Fibroblast of mammary gland (primary cell): ENCODE measurements around the gene MARCOL.

Source experiments
- DNase-seq: peaks from one replicate; pipeline ENCODE4 v3.0.0-alpha.2; 2010; ENCODE audit warnings: low read depth
- H3K4me3 ChIP-seq: 2 replicates; pipeline ENCODE4 v1.5.1; 2011; ENCODE audit warnings: low read depth, mild to moderate bottlenecking, low read length, moderate library complexity; ENCODE audit not compliant: control insufficient read depth
- CTCF ChIP-seq: conservative IDR thresholded peaks from 2 replicates; pipeline ENCODE4 v1.5.1; 2011; ENCODE audit warnings: low read depth, low read length, inconsistent platforms; ENCODE audit not compliant: control insufficient read depth, insufficient read depth

MARCOL gene, protein sequence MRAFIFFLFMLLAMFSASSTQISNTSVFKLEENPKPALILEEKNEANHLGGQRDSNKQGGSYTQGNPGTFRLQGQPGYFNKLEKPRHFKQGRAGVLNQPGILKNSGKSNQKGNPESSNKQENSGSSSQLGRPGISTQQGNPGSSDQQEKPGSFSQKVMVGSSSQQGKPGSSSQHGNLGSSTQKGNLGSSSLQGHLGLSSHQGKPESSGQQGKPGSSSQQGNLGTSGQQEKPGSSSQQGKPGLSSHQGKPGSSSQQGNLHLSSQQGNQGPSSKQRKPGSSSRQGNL

GRCh38 chr5:148238418-148238794, at the start of gene MARCOL:
Gene MARCOL (plus strand): TSS chr5:148238525. CDS start chr5:148238598, 73 bp downstream.
- DNase-seq: no peak
- TF ChIP-seq CTCF: no peak
- H3K4me3 ChIP-seq: no peak within 1 kb of the TSS

- TF ChIP-seq CTCF: no peak
- DNase-seq: no peak
- H3K4me3 ChIP-seq: no peak overlapping the region
These were observed 47.3 kb upstream of the MARCOL start for GRCh38 chr5:148191010-148191409.

DNA sequence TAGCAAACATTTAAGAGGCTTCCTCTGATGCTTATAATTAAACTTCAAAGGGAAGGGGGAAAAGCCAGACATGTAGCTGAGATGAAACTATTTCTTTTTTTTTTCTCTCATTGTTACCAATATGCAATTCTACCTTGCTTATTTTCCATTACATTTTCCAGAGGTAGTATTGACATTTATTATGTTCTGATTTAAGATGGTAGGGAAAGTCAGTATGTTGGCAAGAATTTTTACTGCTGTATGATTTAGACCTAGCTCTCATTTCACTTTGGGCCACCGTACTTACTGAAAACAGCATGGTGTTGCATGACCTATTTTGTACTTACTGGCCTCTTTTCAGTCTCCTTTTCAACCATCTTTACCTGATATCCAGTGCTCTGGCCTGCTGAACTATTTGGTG, 45.1 kb upstream of the MARCOL start:
- TF ChIP-seq CTCF: no peak
- no peak for DNase-seq
- H3K4me3 ChIP-seq: no peak overlapping the region

GRCh38 chr5:148201151-148201550, 37.2 kb upstream of the MARCOL start:
- no peak overlapping the region for H3K4me3 ChIP-seq
- no peak for TF ChIP-seq CTCF
- no peak for DNase-seq

GRCh38 chr5:148202531-148203203, 35.7 kb upstream of the MARCOL start, which contains the start of gene SPINK6:
Gene SPINK6 (plus strand): TSS chr5:148203042. CDS start chr5:148203097, 55 bp downstream.
- TF ChIP-seq CTCF: no peak
- DNase-seq: peak; percentile 7
- H3K4me3 ChIP-seq: no peak within 1 kb of the TSS

DNA sequence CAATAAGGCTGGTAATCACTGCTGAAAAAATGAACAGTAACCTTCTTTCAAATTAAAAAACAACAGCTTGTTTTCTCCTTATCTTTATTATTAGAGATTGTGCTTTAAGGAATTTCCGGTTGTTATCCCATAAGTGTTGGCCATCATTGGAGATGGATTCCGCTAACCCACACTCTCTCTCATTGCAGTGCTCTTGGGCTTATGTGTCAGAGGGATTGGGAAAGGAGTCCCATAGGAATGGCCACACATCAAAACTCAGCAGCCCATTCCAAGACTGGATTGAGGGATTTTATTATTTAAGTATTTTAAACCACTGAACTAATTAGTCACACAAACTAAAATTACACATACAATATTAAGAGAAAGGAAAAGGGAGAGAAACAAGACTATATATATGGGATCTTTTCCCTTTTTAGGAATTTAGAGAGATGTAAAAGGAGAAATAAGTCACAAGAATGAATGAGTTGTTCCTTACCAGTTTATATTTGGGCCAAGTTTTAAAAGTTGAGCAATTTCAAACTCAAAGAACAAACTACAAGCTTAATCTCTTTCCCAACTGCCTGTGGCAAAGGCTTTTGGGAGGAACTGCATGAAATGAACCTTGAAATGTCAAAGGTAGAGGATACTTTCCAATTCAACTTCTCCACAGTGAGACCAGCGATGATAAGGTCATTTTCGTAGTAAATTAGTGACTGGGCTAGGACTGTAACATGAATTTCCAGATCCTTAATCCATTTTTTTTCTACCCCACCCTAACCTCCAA, 33.1 kb upstream of the MARCOL start:
- H3K4me3 ChIP-seq: no peak overlapping the region
- TF ChIP-seq CTCF: no peak
- peak; percentile 21 for DNase-seq
